NOMO-1 treated with dmso at 0.1 percent for 144 hours (cell line): Measurements from ENCODE around the gene CHCT1.

Source experiments
- DNase-seq: peaks from one replicate; lab custom pipeline; 2025; ENCODE audit not compliant: unreplicated experiment; lab: John Stamatoyannopoulos, UW

The CHCT1 gene

GRCh38 chr17:60439501-60439900, 17.2 kb downstream of the CHCT1 start:
- no peak for DNase-seq

GRCh38 chr17:60442271-60443173, 20.2 kb downstream of the CHCT1 start:
- no peak for DNase-seq

DNA sequence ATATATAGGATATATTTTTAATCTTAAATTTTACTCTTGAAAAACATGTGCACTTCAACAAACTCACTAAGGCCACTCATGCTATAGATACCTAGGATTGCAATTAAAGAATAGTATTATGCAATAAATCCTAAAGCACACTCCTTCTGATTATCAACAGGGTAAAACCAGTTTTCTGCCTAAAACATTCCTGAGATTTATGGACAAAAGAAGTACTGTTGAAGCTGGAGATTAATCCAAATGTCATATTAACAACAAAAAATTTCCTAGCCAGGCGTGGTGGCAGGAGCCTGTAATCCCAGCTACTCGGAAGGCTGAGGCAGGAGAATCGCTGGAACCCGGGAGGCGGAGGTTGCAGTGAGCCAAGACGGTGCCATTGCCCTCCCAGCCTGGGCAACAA, 21.4 kb downstream of the CHCT1 start:
- no peak for DNase-seq

DNA sequence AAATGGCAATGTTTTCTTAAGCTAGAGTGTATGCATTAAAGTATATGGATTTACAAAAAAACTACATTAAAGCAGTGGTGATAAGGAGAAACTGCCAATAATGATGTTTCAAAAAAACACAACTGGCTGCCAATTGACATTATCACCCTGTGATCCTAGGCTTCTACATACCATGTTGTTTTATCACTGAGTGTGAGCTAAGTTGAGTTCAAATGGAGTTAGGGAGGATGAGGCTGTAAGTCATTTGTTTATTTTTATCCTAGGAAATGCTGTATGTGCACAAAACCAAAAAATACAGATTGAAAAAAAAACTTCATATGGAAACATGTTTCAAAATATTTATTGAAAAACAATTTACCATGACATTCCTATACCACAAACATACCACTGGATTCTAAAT, 22.9 kb downstream of the CHCT1 start:
- no peak for DNase-seq

- DNase-seq = no peak
These were observed 25.1 kb downstream of the CHCT1 start for GRCh38 chr17:60447375-60447774.

- no peak for DNase-seq
These were observed 28.8 kb downstream of the CHCT1 start for GRCh38 chr17:60451071-60451470.

DNA sequence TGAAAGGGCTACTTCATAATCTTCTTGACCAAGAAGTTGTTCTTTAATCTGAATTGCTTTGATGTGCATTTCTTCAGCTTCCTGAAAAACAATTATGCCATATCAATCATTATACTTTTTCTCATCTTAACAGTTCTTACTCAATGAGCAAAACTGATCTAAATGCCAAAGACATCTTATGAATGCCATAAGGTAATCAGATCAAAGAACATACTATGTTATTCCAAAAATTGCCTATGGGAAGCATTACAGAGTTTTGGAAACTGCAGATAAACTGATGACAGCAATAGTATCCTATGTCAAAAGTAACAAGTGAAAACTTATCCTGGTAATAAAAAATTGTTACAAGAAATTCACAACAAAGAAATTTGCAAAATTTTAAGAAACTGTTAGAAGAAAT, 29.7 kb downstream of the CHCT1 start:
- no peak for DNase-seq

DNA sequence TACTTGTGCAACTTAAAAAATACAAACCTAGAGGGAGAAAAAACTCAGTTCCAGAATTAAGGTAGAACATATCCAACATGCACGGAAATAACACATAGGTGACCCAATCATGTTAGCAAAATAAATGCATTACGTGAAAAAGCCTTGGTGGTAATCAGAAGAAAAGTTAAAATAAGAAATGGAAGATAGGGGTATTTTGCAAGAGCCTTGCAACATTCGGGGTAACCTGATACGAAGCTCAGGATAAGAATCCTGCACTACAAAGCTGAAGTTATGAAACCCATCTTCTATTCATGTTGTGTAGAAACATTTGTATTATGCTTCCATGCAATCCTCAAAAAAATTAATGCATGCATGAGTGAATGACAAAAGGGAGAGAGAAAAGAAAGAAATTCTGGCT, 33.1 kb downstream of the CHCT1 start:
- DNase-seq = no peak

DNA sequence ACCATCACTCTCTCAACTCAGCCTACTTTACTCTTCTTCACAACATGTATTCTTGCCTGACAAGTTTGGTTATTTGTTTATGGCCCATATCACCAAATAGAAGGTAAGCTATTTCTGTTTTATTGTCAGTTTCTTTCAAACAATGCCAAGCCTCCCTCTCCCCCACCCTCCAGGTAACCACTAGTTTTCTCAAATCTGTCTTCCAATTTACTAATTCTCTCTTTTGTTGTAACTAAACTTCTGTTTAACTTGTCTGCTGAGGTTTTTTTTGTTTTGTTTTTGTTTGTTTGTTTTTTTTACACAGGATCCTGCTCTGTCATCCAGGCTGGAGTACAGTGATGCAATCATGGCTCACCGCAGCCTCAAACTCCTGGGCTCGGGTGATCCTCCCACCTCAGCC, 34.9 kb downstream of the CHCT1 start:
- DNase-seq = no peak

GRCh38 chr17:60461584-60461983, 39.3 kb downstream of the CHCT1 start:
- DNase-seq = no peak

- no peak for DNase-seq
These were observed 41.0 kb downstream of the CHCT1 start for GRCh38 chr17:60463157-60463835.

GRCh38 chr17:60464343-60464742, 42.1 kb downstream of the CHCT1 start:
- no peak for DNase-seq

DNA sequence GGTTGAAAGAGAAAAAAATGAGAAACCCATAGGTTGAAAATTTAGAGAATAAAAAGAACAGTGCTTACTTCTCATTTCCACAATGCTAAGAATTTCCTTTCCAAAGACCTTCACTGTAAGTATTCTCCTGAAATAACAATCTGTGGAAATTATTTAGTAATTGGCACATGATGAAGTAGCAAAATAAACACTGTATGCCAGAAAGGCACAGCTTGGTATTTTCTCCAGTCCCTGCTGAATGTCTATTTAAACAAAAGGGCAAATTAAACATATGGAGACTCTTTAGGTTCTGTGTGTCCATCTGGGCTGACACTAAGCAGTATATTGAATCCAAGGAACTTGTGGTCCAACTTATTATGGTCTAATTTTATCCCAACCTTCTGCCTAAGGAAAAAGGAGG, 46.1 kb downstream of the CHCT1 start:
- no peak for DNase-seq

GRCh38 chr17:60471451-60471850, 49.2 kb downstream of the CHCT1 start:
- DNase-seq = no peak

GRCh38 chr17:60472449-60472848, 50.2 kb downstream of the CHCT1 start:
- DNase-seq = no peak

DNA sequence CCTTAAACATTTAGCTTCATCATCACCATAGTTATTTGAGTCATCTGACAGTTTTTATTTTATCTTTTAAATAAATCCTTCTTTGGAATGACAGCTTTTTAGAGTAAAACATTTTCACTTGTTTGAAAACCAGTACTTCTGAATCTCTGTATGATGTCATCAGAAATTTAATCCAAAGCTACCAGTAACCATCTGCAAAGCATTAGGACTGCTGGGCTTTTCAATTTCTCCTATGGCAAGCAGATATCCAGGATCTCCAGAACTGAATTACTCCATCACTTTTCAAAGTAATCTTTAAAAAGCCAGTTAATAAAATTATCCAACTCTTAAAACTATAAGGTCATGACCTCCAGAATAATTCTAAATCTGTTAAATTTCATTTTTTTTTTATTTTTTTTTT, 51.5 kb downstream of the CHCT1 start:
- no peak for DNase-seq
